Activated B cell treated with CpG ODN at 0.5 μM for 24 hours (primary cell): ENCODE results near the gene ERAP2. TPM values are rescaled to one million over a fixed set of nuclear protein-coding genes. Genes with fewer than 3 reads are reported as not detected.
"Not testable (repeated sequence)": the region's sequence is repeated elsewhere in the genome, so short reads cannot be mapped to it uniquely, and the experiment has no call there.

Experiments used
- ATAC-seq: fragments of 200-7000 bp; cut with Tn5 transposase; one replicate; pipeline ENCODE4 v1.10.0; 2021; ENCODE audit warnings: low read depth, mild to moderate bottlenecking, moderate library complexity
- CTCF ChIA-PET: fragments of 350-600 bp; sonication (Branson Sonifier 250); formaldehyde crosslinking; loops from one replicate; lab custom pipeline; 2021; ENCODE audit warnings: antibody characterized with exemption; lab: Charles Lee
- POLR2A ChIA-PET: fragments of 350-600 bp; sonication (Branson Sonifier 250); formaldehyde crosslinking; loops from one replicate; lab custom pipeline; 2021; ENCODE audit warnings: antibody characterized with exemption; lab: Charles Lee
- DNase-seq: peaks from one replicate; pipeline ENCODE4 v3.0.0; 2022
- H3K27ac Mint-ChIP-seq: one replicate; pipeline ENCODE4 v1.8.0; 2020; ENCODE audit warnings: mixed read lengths
- H3K27me3 Mint-ChIP-seq: one replicate; pipeline ENCODE4 v1.8.0; 2021; ENCODE audit warnings: mixed read lengths
- H3K36me3 Mint-ChIP-seq: one replicate; pipeline ENCODE4 v1.8.0; 2021; ENCODE audit warnings: low read depth, mixed read lengths
- H3K4me1 Mint-ChIP-seq: one replicate; pipeline ENCODE4 v1.8.0; 2021; ENCODE audit warnings: mixed read lengths
- H3K4me3 Mint-ChIP-seq: one replicate; pipeline ENCODE4 v1.8.0; 2020; ENCODE audit warnings: mild to moderate bottlenecking, mixed read lengths
- H3K9me3 Mint-ChIP-seq: one replicate; pipeline ENCODE4 v1.8.0; 2020; ENCODE audit warnings: mixed read lengths
- intact Hi-C: fragments of 100-400 bp; cut with micrococcal nuclease; formaldehyde crosslinking; loops from one replicate; pipeline ENCODE4 v1.15.1; 2024
- total RNA-seq: library from RNA; stranded (reverse); gene quantifications from 2 replicates; pipeline ENCODE4 v1.2.3, GENCODE V29; 2022
- TF ChIP-seq, protein P1 (sequence below): fragments of 200-600 bp; IDR thresholded peaks from one replicate; pipeline ENCODE4 v1.8.0; 2022; ENCODE audit warnings: antibody characterized with exemption, mild to moderate bottlenecking

ERAP2 gene
- total RNA-seq, 1 donor from 2014 or later, result 80.9 TPM

GRCh38 chr5:96871686-96872085 is 4.6 kb upstream of the ERAP2 start:
- Mint-ChIP-seq H3K4me3 (peak overlapping the region; percentile 54), H3K36me3 (peaks cover 4% of the 10 kb centered on the region), H3K4me1 (peaks cover 72% of the 10 kb centered on the region), H3K9me3 (no peaks in the 10 kb centered on the region), H3K27ac (peak overlapping the region; percentile 78), H3K27me3 (no peaks in the 10 kb centered on the region)
- ATAC-seq (no peak), DNase-seq (no peak)
- intact Hi-C loops, result loop anchor here (5.0 kb wide), 2 partner anchors 209 to 1901 kb away; partner anchors contain the start of genes CAST and RGMB
- CTCF ChIA-PET, result interaction anchor here (0.9 to 5.5 kb wide), 6 partner anchors 23 to 290 kb away, joined by 3 to 66 read pairs (median 5); partner anchors contain the start of genes ERAP1 and LNPEP
- POLR2A ChIA-PET, result interaction anchor here (0.7 to 4.7 kb wide), 17 partner anchors 10 to 1050 kb away, joined by 3 to 94 read pairs (median 5); partner anchors contain the start of genes ERAP1 and LNPEP
- TF ChIP-seq, protein P1, sequence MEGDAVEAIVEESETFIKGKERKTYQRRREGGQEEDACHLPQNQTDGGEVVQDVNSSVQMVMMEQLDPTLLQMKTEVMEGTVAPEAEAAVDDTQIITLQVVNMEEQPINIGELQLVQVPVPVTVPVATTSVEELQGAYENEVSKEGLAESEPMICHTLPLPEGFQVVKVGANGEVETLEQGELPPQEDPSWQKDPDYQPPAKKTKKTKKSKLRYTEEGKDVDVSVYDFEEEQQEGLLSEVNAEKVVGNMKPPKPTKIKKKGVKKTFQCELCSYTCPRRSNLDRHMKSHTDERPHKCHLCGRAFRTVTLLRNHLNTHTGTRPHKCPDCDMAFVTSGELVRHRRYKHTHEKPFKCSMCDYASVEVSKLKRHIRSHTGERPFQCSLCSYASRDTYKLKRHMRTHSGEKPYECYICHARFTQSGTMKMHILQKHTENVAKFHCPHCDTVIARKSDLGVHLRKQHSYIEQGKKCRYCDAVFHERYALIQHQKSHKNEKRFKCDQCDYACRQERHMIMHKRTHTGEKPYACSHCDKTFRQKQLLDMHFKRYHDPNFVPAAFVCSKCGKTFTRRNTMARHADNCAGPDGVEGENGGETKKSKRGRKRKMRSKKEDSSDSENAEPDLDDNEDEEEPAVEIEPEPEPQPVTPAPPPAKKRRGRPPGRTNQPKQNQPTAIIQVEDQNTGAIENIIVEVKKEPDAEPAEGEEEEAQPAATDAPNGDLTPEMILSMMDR, result no peak

GRCh38 chr5:96873449-96873848 is 2.9 kb upstream of the ERAP2 start:
- ChIA-PET CTCF (interaction anchor here (2.4 kb wide), 1 partner anchor 28 kb away, joined by 6 read pairs; no protein-coding TSS in a partner anchor), POLR2A (interaction anchor here (1.0 to 2.4 kb wide), 5 partner anchors 20 to 65 kb away, joined by 4 to 6 read pairs (median 4); partner anchors contain the start of genes ERAP1 and LNPEP)
- peaks cover 87% of the 10 kb centered on the region for H3K4me1 Mint-ChIP-seq
- intact Hi-C loops, result loop anchor here (5.0 kb wide), 2 partner anchors 211 to 1899 kb away; partner anchors contain the start of genes CAST and RGMB
- ATAC-seq (no peak), DNase-seq (no peak)
- H3K27ac Mint-ChIP-seq, result peak overlapping the region; percentile 60
- peaks cover 4% of the 10 kb centered on the region for H3K36me3 Mint-ChIP-seq
- no peaks in the 10 kb centered on the region for H3K9me3 Mint-ChIP-seq
- H3K4me3 Mint-ChIP-seq, result no peak overlapping the region
- H3K27me3 Mint-ChIP-seq, result no peaks in the 10 kb centered on the region
- TF ChIP-seq, protein P1, result no peak

- CTCF ChIA-PET, result interaction anchor here (2.4 kb wide), 1 partner anchor 27 kb away, joined by 6 read pairs; no protein-coding TSS in a partner anchor
- TF ChIP-seq, protein P1, result no peak
- no peak for ATAC-seq
- intact Hi-C loops, result loop anchor here (5.0 kb wide), 2 partner anchors 212 to 1898 kb away; partner anchors contain the start of genes CAST and RGMB
- H3K9me3 Mint-ChIP-seq, result no peaks in the 10 kb centered on the region
- peak overlapping the region; percentile 42 for H3K4me3 Mint-ChIP-seq
- H3K27me3 Mint-ChIP-seq, result no peaks in the 10 kb centered on the region
- DNase-seq, result no peak
- peaks cover 88% of the 10 kb centered on the region for H3K4me1 Mint-ChIP-seq
- POLR2A ChIA-PET, result interaction anchor here (0.7 to 1.9 kb wide), 5 partner anchors 11 to 1066 kb away, joined by 3 to 9 read pairs (median 4); partner anchors contain the start of gene LNPEP
- H3K27ac Mint-ChIP-seq, result peak overlapping the region; percentile 96
- peaks cover 8% of the 10 kb centered on the region for H3K36me3 Mint-ChIP-seq
Measured at GRCh38 chr5:96874631-96875030, 1.7 kb upstream of the ERAP2 start.

GRCh38 chr5:96875791-96876291 is 459 bp upstream of the ERAP2 start:
- no peak for DNase-seq
- TF ChIP-seq, protein P1, result no peak
- Mint-ChIP-seq H3K4me3 (peak overlapping the region; percentile 98), H3K36me3 (peaks cover 20% of the 10 kb centered on the region), H3K27ac (peak overlapping the region; percentile 96), H3K9me3 (no peaks in the 10 kb centered on the region), H3K27me3 (no peaks in the 10 kb centered on the region), H3K4me1 (peaks cover 88% of the 10 kb centered on the region)
- intact Hi-C loops, result loop anchor here (1.0 kb wide), 2 partner anchors 10 to 20 kb away; no protein-coding TSS in a partner anchor
- POLR2A ChIA-PET, result interaction anchor here (0.7 to 3.3 kb wide), 14 partner anchors 10 to 308 kb away, joined by 3 to 40 read pairs (median 5); partner anchors contain the start of genes ERAP1, LNPEP and RIOK2
- CTCF ChIA-PET, result interaction anchor here (1.2 to 2.2 kb wide), 4 partner anchors 10 to 63 kb away, joined by 3 to 6 read pairs (median 4); no protein-coding TSS in a partner anchor
- peak; percentile 16 for ATAC-seq

GRCh38 chr5:96876977-96877469 is 723 bp downstream of the ERAP2 start:
- not testable (repeated sequence) for H3K27me3 Mint-ChIP-seq, H3K9me3 Mint-ChIP-seq, DNase-seq
- peak overlapping the region; percentile 98 for H3K4me3 Mint-ChIP-seq
- peak; percentile 12 for ATAC-seq
- peak overlapping the region; percentile 90 for H3K27ac Mint-ChIP-seq
- peaks cover 32% of the 10 kb centered on the region for H3K36me3 Mint-ChIP-seq
- ChIA-PET POLR2A (interaction anchor here (0.8 to 3.3 kb wide), 9 partner anchors 9 to 69 kb away, joined by 3 to 40 read pairs (median 9); partner anchors contain the start of genes ERAP1 and LNPEP), CTCF (interaction anchor here (0.8 to 3.8 kb wide), 5 partner anchors 8 to 62 kb away, joined by 3 to 19 read pairs (median 6); no protein-coding TSS in a partner anchor)
- peaks cover 88% of the 10 kb centered on the region for H3K4me1 Mint-ChIP-seq
- intact Hi-C loops, result loop anchor here (1.0 kb wide), 2 partner anchors 9 to 19 kb away; no protein-coding TSS in a partner anchor
